Ectodermal cell (in vitro differentiated cells): ENCODE measurements around the gene SNX18.

Experiments
- H3K27ac ChIP-seq: 2 replicates; pipeline ENCODE4 v1.7.0; 2013; ENCODE audit warnings: mild to moderate bottlenecking, low read depth, low read length; ENCODE audit not compliant: insufficient read depth, poor library complexity, severe bottlenecking
- H3K27me3 ChIP-seq: 2 replicates; pipeline ENCODE4 v1.7.0; 2013; ENCODE audit warnings: mild to moderate bottlenecking, low read length; ENCODE audit not compliant: insufficient read depth, control insufficient read depth, poor library complexity, severe bottlenecking
- H3K36me3 ChIP-seq: one replicate; pipeline ENCODE4 v1.7.0; 2013; ENCODE audit warnings: low read length; ENCODE audit not compliant: control insufficient read depth, insufficient read depth
- H3K4me1 ChIP-seq: one replicate; pipeline ENCODE4 v1.7.0; 2013; ENCODE audit warnings: low read length; ENCODE audit not compliant: control insufficient read depth, insufficient read depth
- H3K4me3 ChIP-seq: 2 replicates; pipeline ENCODE4 v1.7.0; 2013; ENCODE audit warnings: low read depth, low read length, control low read depth; ENCODE audit not compliant: insufficient read depth
- H3K9me3 ChIP-seq: 2 replicates; pipeline ENCODE4 v1.7.0; 2013; ENCODE audit warnings: mild to moderate bottlenecking, low read length, moderate library complexity; ENCODE audit not compliant: control insufficient read depth
- WGBS, 2 experiments: methylation state at CpG; one replicate each; pipeline ENCODE4 v1.1.7; 2013; ENCODE audit warnings: missing lambda C conversion rate in 2 of 2; 5-methylcytosine and 5-hydroxymethylcytosine counted together

Gene SNX18

GRCh38 chr5:54537725-54538124 lies 20.2 kb downstream of the SNX18 start:
- WGBS, 2 experiments, result 88 to 97% methylated on average over 2 of the region's 2 CpGs
- no peak overlapping the region for H3K27ac ChIP-seq
- H3K9me3 ChIP-seq, result no peaks in the 10 kb centered on the region
- H3K4me1 ChIP-seq, result peaks cover 10% of the 10 kb centered on the region
- H3K27me3 ChIP-seq, result no peaks in the 10 kb centered on the region
- H3K4me3 ChIP-seq, result no peak overlapping the region
- H3K36me3 ChIP-seq, result no peaks in the 10 kb centered on the region

DNA sequence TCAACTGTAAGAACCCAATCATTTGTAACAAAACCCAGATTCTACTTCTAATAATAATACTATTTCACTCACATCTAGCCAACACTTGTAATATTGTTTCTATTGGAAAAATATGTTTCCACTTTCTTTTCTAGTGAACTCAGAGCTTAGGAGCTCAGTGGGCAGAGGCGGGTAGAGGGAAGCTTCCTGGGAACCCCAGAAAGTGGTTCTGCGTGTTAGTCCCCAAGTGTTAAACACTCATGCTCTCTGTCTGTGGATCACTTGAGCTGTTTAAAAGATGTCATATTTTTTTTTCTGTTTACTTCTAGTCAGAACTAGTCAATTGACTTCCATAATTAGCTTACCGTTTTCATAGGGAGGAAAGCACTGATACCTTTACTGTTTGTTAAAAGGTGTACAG lies 20.6 kb downstream of the SNX18 start:
- no peaks in the 10 kb centered on the region for H3K36me3 ChIP-seq
- peaks cover 10% of the 10 kb centered on the region for H3K4me1 ChIP-seq
- H3K27me3 ChIP-seq, result no peaks in the 10 kb centered on the region
- H3K27ac ChIP-seq, result no peak overlapping the region
- 97 to 99% methylated on average over 3 of the region's 3 CpGs for WGBS, 2 experiments
- no peaks in the 10 kb centered on the region for H3K9me3 ChIP-seq
- H3K4me3 ChIP-seq, result no peak overlapping the region

GRCh38 chr5:54539001-54539400 lies 21.4 kb downstream of the SNX18 start:
- 93 to 94% methylated on average over 4 of the region's 4 CpGs for WGBS, 2 experiments
- H3K27ac ChIP-seq, result no peak overlapping the region
- no peaks in the 10 kb centered on the region for H3K9me3 ChIP-seq
- no peaks in the 10 kb centered on the region for H3K36me3 ChIP-seq
- peaks cover 6% of the 10 kb centered on the region for H3K4me1 ChIP-seq
- H3K27me3 ChIP-seq, result no peaks in the 10 kb centered on the region
- H3K4me3 ChIP-seq, result no peak overlapping the region

GRCh38 chr5:54540286-54540685 lies 22.7 kb downstream of the SNX18 start:
- Histone ChIP-seq H3K9me3 (no peaks in the 10 kb centered on the region), H3K4me3 (no peak overlapping the region), H3K27me3 (no peaks in the 10 kb centered on the region), H3K4me1 (no peaks in the 10 kb centered on the region), H3K36me3 (no peaks in the 10 kb centered on the region), H3K27ac (no peak overlapping the region)
- 93 to 100% methylated on average over 3 of the region's 3 CpGs for WGBS, 2 experiments

GRCh38 chr5:54541823-54542783 lies 24.5 kb downstream of the SNX18 start:
- Histone ChIP-seq H3K36me3 (no peaks in the 10 kb centered on the region), H3K4me3 (no peak overlapping the region), H3K27me3 (no peaks in the 10 kb centered on the region), H3K9me3 (no peaks in the 10 kb centered on the region), H3K27ac (no peak overlapping the region), H3K4me1 (no peaks in the 10 kb centered on the region)
- 92 to 95% methylated on average over 11 of the region's 12 CpGs for WGBS, 2 experiments

DNA sequence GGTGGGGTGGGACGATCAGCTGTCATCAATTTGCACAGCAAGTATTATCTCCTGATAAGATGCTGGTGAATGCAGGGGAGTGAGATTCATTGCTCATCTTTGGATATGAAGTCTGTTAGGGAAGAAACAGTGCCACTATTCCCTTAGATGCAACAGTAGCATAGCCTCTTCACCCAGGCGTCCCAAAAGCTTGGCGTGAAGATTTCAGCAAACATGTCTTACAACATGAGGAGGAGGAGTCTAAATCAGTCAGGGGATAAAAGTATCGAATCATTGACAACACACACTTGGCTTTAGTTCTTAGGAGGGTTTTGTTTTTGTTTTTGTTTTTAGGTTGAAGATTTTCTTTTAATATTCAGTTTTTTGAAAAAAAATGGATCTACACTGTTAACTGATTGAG lies 26.5 kb downstream of the SNX18 start:
- H3K36me3 ChIP-seq, result no peaks in the 10 kb centered on the region
- no peaks in the 10 kb centered on the region for H3K9me3 ChIP-seq
- H3K4me3 ChIP-seq, result no peak overlapping the region
- 98% methylated on average over 4 of the region's 4 CpGs for WGBS, 2 experiments
- H3K27me3 ChIP-seq, result no peaks in the 10 kb centered on the region
- no peak overlapping the region for H3K27ac ChIP-seq
- H3K4me1 ChIP-seq, result no peaks in the 10 kb centered on the region

- Histone ChIP-seq H3K4me3 (no peak overlapping the region), H3K4me1 (no peaks in the 10 kb centered on the region), H3K9me3 (no peaks in the 10 kb centered on the region), H3K27ac (no peak overlapping the region), H3K27me3 (no peaks in the 10 kb centered on the region), H3K36me3 (no peaks in the 10 kb centered on the region)
- 95 to 97% methylated on average over 6 of the region's 6 CpGs for WGBS, 2 experiments
Observed at GRCh38 chr5:54545796-54546195, 28.2 kb downstream of the SNX18 start.

DNA sequence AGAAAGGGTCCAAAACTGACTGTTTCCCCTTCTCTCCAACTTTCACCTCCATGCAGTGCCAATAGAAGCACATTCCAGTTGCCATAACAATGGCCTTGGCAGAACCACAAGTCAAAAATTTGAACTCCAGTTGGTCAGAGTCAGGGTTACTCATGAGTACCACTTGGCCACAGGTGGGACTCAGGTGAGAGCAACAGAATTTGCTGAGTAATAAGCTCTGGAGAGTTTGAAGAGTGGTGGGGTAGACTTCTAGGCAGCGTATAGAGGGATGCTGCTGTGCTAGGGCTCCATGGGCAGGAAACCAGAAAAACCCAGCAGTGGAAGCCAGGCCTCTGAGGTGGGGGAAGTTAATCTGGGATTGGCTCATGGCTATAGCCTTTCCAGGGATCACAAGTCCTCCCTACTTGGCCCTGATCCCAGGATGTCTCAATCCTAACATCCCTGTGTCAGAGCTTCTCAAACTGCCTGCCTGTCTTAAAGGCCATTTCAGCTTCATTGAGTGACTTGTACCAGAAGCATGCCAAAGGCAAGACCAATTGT lies 30.2 kb downstream of the SNX18 start:
- Histone ChIP-seq H3K27ac (no peak overlapping the region), H3K4me3 (no peak overlapping the region), H3K9me3 (no peaks in the 10 kb centered on the region), H3K4me1 (no peaks in the 10 kb centered on the region), H3K27me3 (no peaks in the 10 kb centered on the region), H3K36me3 (no peaks in the 10 kb centered on the region)
- WGBS, 2 experiments, result 92 to 93% methylated on average over 1 of the region's 1 CpG

- H3K36me3 ChIP-seq, result no peaks in the 10 kb centered on the region
- no peaks in the 10 kb centered on the region for H3K27me3 ChIP-seq
- H3K4me3 ChIP-seq, result no peak overlapping the region
- H3K9me3 ChIP-seq, result no peaks in the 10 kb centered on the region
- WGBS, 2 experiments, result 92 to 95% methylated on average over 2 of the region's 2 CpGs
- H3K27ac ChIP-seq, result no peak overlapping the region
- H3K4me1 ChIP-seq, result no peaks in the 10 kb centered on the region
Observed at GRCh38 chr5:54548565-54548964, 31.0 kb downstream of the SNX18 start.

DNA sequence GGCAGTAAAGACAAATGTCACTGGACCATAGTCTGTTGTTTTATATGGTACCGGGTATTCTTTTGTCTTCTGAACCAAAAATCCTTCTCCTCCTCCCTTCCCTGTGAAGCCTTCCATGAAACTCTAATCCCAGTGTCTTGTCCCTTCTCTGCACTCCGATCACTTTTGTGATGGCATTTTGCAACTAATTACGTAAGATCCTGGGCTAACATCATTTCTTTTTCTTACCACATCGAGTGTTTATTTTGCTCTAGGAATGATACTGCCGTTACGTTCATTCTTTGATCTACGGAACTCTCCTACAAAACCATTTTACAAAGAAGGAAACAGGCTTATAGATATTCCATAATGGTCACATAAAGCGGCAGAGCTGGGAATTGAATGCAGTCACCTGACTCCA lies 33.7 kb downstream of the SNX18 start:
- Histone ChIP-seq H3K4me3 (no peak overlapping the region), H3K4me1 (no peaks in the 10 kb centered on the region), H3K27me3 (no peaks in the 10 kb centered on the region), H3K36me3 (no peaks in the 10 kb centered on the region), H3K9me3 (no peaks in the 10 kb centered on the region), H3K27ac (no peak overlapping the region)
- WGBS, 2 experiments, result 95% methylated on average over 8 of the region's 8 CpGs
